Measurements from ENCODE around the gene SLC39A11. TPM values are rescaled to one million over a fixed set of nuclear protein-coding genes. Genes with fewer than 3 reads are reported as not detected.

Gene SLC39A11
- total RNA-seq, 1 experiment from 2014 or later, result 15.2 TPM

GRCh38 chr17:72838068-72838467 lies 254.4 kb downstream of the SLC39A11 start:
- no peak overlapping the region for H2AK5ac ChIP-seq (ENCODE audit: insufficient read length, low read length)
- Mint-ChIP-seq H3K27ac (no peak overlapping the region), H3K4me1 (0 out of 4 replicates have a peak, but pooled peaks cover 2 to 3% of the 10 kb centered on the region in 2 experiments), H3K4me3 (no peak overlapping the region), H3K27me3 (ENCODE audit: low read depth) (no peaks in the 10 kb centered on the region), H3K9me3 (peaks cover 7 to 9% of the 10 kb centered on the region in 2 experiments; a peak in 4 of 5 replicates), H3K36me3 (ENCODE audit: insufficient read depth in 1 of 3, low read depth in 3 of 3) (peaks cover 6 to 7% (median 7%) of the 10 kb centered on the region in 3 experiments)
- H4K8ac ChIP-seq (replicated peaks; ENCODE audit: insufficient read length, low read depth, low read length), result no peak overlapping the region
- no peak overlapping the region for H3K4ac ChIP-seq (ENCODE audit: low read depth, low read length)
- H3K14ac ChIP-seq (ENCODE audit: insufficient read depth, low read length), result no peak overlapping the region
- H3K4me2 ChIP-seq (ENCODE audit: insufficient read depth, insufficient read length, low read length), result no peak overlapping the region
- no peaks in the 10 kb centered on the region for H3K4me1 ChIP-seq (ENCODE audit: insufficient read depth, low read length)
- no peak overlapping the region for H2AFZ ChIP-seq (ENCODE audit: low read length)
- no peak overlapping the region for H2BK20ac ChIP-seq (ENCODE audit: low read depth, low read length, poor library complexity, severe bottlenecking)
- no peak overlapping the region for H3K56ac ChIP-seq (ENCODE audit: insufficient read length, low read depth, low read length)
- H3K23ac ChIP-seq (ENCODE audit: insufficient read length, low read depth, low read length), result no peak overlapping the region
- no CpG with 5 or more reads among the region's 5 CpGs for WGBS (ENCODE audit: extremely low coverage, insufficient read length, low lambda C conversion rate)
- H4K20me1 ChIP-seq (ENCODE audit: control insufficient read depth, insufficient read depth, insufficient read length), result no peaks in the 10 kb centered on the region
- no peaks in the 10 kb centered on the region for H3K23me2 ChIP-seq (ENCODE audit: insufficient read length, low read depth, low read length, poor library complexity, severe bottlenecking)
- DNase-seq, result no peak
- no peak overlapping the region for H4K5ac ChIP-seq (ENCODE audit: insufficient read length, low read depth, low read length)
- H3K18ac ChIP-seq (ENCODE audit: insufficient read length, low read depth, low read length), result no peak overlapping the region
- no peaks in the 10 kb centered on the region for H3K9me3 ChIP-seq (ENCODE audit: control insufficient read depth, low read depth, low read length)
- H3K79me2 ChIP-seq (ENCODE audit: insufficient read depth, low read length), result no peaks in the 10 kb centered on the region
- H3T11ph ChIP-seq (ENCODE audit: low read length), result no peak overlapping the region
- no peak for TF ChIP-seq CTCF (conservative IDR thresholded peaks at IDR 0.05)
- no peak overlapping the region for H2BK15ac ChIP-seq (ENCODE audit: low read depth, low read length)
- no peak overlapping the region for H2BK12ac ChIP-seq (ENCODE audit: insufficient read length, low read depth, low read length)
- H3K79me1 ChIP-seq (ENCODE audit: insufficient read depth, low read depth, low read length, poor library complexity, severe bottlenecking), result no peaks in the 10 kb centered on the region
- H3K27me3 ChIP-seq (ENCODE audit: insufficient read depth, low read length), result no peaks in the 10 kb centered on the region
- no peak overlapping the region for H4K91ac ChIP-seq (ENCODE audit: insufficient read length, low read depth, low read length)
- H3K9ac ChIP-seq (ENCODE audit: extremely low read depth, insufficient read length, low read length), result no peak overlapping the region
- H2BK120ac ChIP-seq (ENCODE audit: low read depth, low read length, poor library complexity, severe bottlenecking), result no peak overlapping the region
- H3K27ac ChIP-seq (ENCODE audit: insufficient read length, low read depth, low read length), result no peak overlapping the region
- H2BK5ac ChIP-seq (ENCODE audit: insufficient read length, low read length), result no peak overlapping the region
